ENCODE measurements around the gene MFSD2A.

- TF ChIP-seq, protein P1, sequence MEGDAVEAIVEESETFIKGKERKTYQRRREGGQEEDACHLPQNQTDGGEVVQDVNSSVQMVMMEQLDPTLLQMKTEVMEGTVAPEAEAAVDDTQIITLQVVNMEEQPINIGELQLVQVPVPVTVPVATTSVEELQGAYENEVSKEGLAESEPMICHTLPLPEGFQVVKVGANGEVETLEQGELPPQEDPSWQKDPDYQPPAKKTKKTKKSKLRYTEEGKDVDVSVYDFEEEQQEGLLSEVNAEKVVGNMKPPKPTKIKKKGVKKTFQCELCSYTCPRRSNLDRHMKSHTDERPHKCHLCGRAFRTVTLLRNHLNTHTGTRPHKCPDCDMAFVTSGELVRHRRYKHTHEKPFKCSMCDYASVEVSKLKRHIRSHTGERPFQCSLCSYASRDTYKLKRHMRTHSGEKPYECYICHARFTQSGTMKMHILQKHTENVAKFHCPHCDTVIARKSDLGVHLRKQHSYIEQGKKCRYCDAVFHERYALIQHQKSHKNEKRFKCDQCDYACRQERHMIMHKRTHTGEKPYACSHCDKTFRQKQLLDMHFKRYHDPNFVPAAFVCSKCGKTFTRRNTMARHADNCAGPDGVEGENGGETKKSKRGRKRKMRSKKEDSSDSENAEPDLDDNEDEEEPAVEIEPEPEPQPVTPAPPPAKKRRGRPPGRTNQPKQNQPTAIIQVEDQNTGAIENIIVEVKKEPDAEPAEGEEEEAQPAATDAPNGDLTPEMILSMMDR (IDR thresholded peaks at IDR 0.05): no peak
- TF ChIP-seq POLR2A (IDR thresholded peaks at IDR 0.05): peak in 1 of 2 donors; percentile 49
Observed at GRCh38 chr1:39928809-39929587, 25.9 kb upstream of the MFSD2A start.

All from Peyer's patch (tissue), 4 donors.